Activated CD4-positive, CD25-positive, alpha-beta regulatory T cell (primary cell): ENCODE data around the gene ABCC3.

ENCODE experiments used
- DNase-seq, 4 experiments: peaks; one replicate each; lab custom pipeline; 2025; lab: John Stamatoyannopoulos, UW

Gene ABCC3

GRCh38 chr17:50684612-50685333, 50.1 kb downstream of the ABCC3 start:
- DNase-seq: no peak

DNA sequence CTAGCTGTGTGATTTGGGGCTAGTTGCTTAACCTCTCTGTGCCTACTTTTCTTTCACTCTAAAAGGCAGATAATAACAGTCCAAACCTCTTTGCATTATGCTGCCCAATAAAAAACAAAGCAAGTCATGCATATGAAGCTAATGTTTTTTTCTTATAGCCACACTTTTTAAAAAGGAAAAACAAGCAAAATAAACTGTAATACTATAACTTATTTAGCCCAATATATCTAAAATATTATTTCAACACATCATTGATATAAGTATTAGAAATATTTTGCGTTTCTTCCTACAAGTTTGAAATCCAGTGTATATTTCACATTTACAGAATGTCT, 50.6 kb downstream of the ABCC3 start:
- DNase-seq: no peak

DNA sequence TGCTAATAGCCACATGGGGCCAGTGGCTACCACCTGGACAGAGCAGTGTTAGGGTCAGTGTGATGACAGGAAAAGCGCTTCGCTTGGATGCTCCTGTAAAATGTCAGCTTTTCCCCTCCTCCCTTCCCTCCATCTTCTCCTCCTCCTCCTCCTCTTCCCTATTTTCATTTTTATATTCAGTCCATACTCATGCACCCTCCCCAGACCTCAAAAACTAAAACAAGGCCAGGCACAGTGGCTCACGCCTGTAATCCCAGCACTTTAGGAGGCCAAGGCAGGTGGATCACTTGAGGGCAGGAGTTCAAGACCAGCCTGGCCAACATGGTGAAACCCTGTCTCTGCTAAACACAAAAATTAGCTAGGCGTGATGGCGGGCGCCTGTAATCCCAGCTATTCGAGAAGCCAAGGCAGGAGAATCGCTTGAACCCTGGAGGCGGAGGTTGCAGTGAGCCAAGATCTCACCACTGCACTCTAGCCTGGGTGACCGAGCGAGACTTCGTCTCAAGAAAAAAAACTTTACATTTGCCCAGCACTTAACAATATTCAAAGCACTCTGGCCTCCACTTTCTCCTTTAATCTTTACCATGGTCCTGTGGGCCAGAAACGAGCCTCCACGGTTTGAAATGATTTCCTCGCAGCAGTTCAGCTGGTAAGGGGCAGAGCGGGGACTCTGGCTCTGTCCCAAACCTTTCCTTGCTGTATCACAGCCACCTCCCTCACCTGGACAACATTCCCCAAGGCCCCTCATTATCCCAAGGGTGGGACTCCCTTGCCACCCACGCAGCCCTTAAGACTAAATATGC, 51.2 kb downstream of the ABCC3 start:
- no peak for DNase-seq

DNA sequence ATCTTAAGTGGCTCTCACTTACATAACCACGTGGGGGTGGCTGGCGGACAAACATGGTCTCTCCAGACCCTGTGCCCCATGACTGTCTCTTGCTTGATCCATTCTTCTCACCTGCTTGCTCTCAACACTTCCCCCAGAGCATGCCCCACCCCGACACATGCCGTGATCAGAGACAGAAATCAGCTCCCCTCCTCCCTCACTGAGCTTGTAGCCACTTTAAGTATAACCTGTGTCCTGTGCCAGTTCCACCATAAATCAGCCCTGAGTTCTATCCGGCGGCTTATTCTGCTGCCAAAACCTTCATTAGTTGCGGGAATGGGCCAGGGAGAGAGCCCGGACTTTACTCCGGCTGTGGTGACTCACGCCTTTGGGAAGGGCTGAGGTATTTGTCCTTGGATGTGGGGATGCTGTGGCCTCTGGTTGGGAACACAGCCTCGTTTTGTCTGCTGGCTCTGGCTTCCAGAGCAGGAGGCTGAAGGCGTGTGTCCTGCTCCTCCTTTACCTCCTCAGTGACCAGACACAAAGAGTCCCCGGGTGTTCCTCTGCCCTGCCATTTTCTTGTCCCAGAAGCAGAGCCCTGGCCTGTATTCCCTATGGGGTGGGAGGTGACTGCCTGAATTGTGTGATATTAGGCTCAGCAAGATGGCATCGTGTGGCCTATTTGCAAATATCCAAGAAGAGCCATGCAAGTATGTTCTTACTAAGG, 52.0 kb downstream of the ABCC3 start:
- no peak for DNase-seq

DNA sequence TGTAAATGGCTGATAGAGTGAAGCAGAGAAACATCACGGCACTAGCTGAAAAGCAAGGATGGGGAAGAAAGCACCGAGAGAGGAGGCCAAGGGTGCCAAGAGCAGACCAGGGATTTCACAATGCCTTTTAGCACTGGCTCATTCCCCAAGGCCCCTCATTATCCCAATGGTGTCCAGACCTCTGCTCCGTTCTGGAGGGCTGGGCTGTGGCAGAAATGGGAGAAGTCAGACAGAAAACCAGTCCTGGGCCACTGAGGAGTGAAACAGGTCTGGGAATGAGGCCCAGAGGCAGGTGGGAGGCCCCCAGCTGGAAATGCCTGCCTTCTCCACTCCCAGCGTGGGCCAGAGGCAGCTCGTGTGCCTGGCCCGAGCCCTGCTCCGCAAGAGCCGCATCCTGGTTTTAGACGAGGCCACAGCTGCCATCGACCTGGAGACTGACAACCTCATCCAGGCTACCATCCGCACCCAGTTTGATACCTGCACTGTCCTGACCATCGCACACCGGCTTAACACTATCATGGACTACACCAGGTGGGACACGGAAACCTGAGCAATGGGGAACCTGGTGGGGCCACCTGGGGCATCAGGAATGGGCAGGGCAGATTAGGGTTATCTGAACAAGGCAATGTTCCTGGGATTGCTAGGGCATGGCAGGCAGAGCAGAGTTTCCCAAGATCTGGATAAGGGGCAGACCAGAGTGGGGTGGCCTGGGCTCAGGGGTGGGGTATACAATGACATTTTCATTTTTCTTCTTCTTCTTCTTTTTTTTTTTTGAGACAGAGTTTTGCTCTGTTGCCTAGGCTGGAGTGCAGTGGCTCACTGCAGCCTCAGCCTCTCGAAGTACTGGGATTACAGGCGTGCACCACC, 52.8 kb downstream of the ABCC3 start:
- no peak for DNase-seq

DNA sequence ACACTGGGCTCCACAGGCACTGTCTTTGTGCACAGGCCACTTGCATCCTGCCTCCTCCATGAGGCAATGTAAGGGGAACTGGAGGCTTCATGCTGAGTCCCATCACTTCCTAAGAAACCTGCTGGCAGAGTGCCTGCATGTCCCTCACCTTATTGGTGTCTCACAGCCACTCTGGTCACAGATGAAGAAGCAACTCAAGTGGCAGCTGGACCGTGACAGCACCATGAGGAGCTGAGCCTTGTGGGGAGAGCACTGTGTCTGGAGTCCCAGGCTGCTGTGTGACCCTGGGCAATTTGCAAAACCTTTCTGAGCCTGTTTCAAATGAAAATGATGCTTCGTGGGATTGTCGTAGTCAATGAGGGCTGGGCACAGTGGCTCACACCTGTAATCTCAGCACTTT, 53.6 kb downstream of the ABCC3 start:
- DNase-seq: no peak

- DNase-seq: no peak
Observed at GRCh38 chr17:50689251-50689650, 54.6 kb downstream of the ABCC3 start.

DNA sequence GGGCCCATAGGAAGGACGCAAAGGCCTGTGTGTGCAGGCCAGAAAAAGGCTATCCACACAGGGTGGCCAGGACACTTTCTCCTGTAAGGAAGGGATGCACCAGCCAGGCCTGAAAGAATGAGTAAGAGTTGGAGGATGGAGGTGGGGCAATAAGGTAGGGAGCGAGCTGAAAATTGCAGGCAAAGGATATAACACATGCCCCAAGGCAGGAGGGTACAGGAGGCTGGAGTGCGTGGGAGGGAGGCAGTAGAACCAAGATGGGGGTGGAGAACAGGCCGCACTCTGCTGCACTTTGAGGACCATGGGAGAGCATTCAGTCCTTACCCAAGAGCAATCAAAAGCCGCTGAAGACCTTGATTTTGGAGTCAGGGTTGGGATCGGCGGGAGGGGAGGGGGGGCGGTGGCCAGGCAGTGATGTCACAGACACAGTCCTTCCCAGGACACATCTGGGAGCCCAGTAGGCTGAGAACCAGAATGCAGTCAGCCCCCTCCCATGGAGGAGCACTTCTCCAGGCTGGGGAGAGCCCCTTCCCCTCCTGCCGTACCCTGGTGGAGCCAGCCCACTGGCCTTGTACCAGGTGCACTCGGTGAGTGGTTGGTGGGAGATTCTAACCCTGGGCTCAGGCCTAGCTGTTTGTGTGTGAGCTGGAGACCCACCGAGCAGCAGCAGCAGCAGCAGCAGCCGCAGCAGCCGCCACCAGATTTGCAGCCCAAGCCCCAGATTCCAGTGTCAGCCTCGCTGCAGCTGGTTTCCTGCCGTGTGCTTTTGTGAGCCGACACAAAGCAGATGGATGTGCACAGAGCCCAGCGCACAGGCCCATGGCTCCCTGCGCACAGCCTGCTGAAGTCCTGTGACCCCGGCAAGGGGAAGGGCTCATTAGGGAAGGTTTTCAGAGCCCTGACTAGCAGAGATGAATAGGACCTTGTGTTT, 55.5 kb downstream of the ABCC3 start:
- no peak for DNase-seq

DNA sequence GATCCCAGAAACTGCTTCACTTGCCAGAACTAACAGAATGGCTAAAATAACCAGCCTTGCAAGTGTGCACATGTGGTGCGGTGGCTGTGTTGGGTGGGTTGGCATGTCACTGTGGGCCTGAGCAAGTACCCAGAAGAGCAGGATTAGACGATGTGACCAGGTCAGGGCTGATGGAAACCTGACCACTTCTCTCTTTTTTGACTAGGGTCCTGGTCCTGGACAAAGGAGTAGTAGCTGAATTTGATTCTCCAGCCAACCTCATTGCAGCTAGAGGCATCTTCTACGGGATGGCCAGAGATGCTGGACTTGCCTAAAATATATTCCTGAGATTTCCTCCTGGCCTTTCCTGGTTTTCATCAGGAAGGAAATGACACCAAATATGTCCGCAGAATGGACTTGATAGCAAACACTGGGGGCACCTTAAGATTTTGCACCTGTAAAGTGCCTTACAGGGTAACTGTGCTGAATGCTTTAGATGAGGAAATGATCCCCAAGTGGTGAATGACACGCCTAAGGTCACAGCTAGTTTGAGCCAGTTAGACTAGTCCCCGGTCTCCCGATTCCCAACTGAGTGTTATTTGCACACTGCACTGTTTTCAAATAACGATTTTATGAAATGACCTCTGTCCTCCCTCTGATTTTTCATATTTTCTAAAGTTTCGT, 56.3 kb downstream of the ABCC3 start:
- DNase-seq: no peak

GRCh38 chr17:50691550-50692447, 57.1 kb downstream of the ABCC3 start:
- no peak for DNase-seq

GRCh38 chr17:50692448-50693035, 57.9 kb downstream of the ABCC3 start:
- no peak for DNase-seq

GRCh38 chr17:50693036-50693682, 58.5 kb downstream of the ABCC3 start:
- no peak for DNase-seq

GRCh38 chr17:50696365-50696879, 61.7 kb downstream of the ABCC3 start:
- DNase-seq: no peak

- DNase-seq: no peak
Observed at GRCh38 chr17:50697062-50697461, 62.4 kb downstream of the ABCC3 start.

DNA sequence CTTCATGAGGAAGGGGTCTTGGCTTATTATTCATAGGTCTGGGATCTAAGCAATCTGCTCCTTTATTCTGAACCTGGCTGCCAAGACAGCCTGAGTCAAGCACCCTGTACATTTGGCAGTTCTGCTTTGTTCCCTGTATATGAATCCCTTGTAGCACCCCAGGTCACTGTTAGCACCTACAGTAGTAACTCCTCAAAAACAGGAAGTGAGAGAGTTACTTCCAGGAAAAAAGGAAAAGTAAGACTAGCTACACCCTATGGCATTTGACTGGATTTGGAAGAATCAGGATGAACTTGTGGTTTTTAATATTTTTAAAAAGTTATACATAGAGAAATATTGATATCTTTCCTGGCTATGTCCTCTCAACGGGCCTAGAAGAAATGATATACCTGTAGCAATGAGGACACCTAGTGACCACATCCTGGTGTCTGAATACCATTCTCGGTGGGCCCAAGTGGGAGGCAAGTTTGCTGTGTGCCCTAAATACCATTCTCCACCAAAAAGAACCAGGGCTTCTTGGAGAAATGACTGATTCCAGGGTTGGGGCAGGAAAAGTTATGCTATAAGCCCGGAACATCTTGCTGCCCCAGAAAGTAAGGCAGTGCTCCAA, 63.1 kb downstream of the ABCC3 start:
- DNase-seq: no peak

GRCh38 chr17:50699410-50699809, 64.7 kb downstream of the ABCC3 start:
- DNase-seq: no peak

GRCh38 chr17:50703162-50703561, 68.5 kb downstream of the ABCC3 start:
- DNase-seq: no peak
